Ovary (tissue), 9 donors: Measurements from ENCODE around the gene PRDM12. TPM values are rescaled to one million over a fixed set of nuclear protein-coding genes. Genes with fewer than 3 reads are reported as not detected.
A peak's percentile ranks its signal among the peaks of the same experiment; 100 is the strongest.

Experiments
- DNase-seq, 5 donors: peaks; one replicate each; pipeline ENCODE4 v3.0.0-alpha.2; 2019 to 2020
- H3K27ac ChIP-seq, 2 donors: fragments of 200-600 bp; one replicate each; pipeline versions ENCODE4 v1.5.1 to v1.8.0; 2019 to 2022
- H3K27me3 ChIP-seq: fragments of 200-600 bp; one replicate; pipeline ENCODE4 v1.8.0; 2022
- H3K36me3 ChIP-seq: fragments of 200-600 bp; sonication (generic); one replicate; pipeline ENCODE4 v1.5.1; 2019
- H3K4me1 ChIP-seq: one replicate; pipeline ENCODE4 v1.8.1; 2013; ENCODE audit warnings: mild to moderate bottlenecking, moderate library complexity; ENCODE audit not compliant: insufficient read depth
- H3K4me3 ChIP-seq: fragments of 200-600 bp; sonication (generic); one replicate; pipeline ENCODE4 v1.5.1; 2017
- H3K9me3 ChIP-seq, 2 donors: fragments of 200-600 bp in 1 of 2; sonication (generic) in 1 of 2; one replicate each; pipeline versions ENCODE4 v1.5.1 to v1.8.1; 2013 to 2019; ENCODE audit warnings: mild to moderate bottlenecking in 1 of 2, moderate library complexity in 1 of 2
- EP300 ChIP-seq: sonication (generic); formaldehyde crosslinking; IDR thresholded peaks from one replicate; pipeline ENCODE4 v1.6.1; 2017; ENCODE audit warnings: antibody characterized with exemption
- POLR2A ChIP-seq: fragments of 450-650 bp; IDR thresholded peaks from one replicate; pipeline ENCODE4 v1.6.1; 2017; ENCODE audit warnings: antibody characterized with exemption, mild to moderate bottlenecking, moderate library complexity
- WGBS, 3 donors: extraction: QIAGEN DNeasy Blood & Tissue Kit in 1 of 3; methylation state at CpG; one replicate each; pipeline versions ENCODE4 v1.1.5 to v1.1.7; 2013 to 2017; 5-methylcytosine and 5-hydroxymethylcytosine counted together
- intact Hi-C, 4 donors: fragments of 100-400 bp; cut with DNase I; formaldehyde crosslinking; loops; one replicate each; pipeline versions ENCODE4 v1.11.0 to v1.15.1; 2022 to 2023
- polyA plus RNA-seq, 2 donors: library from polyadenylated mRNA; stranded (reverse); fragments of 200-250 nt in 1 of 2; fragments of 350-450 nt in 1 of 2; fragmentation: Illumina TruSeq in 1 of 2; extraction: RNeasy Lipid Tissue Mini Kit (QIAGEN cat#74804) in 1 of 2; gene quantifications; one replicate each; pipeline ENCODE4 v1.2.3, GENCODE V29; 2013 to 2014
- total RNA-seq, 7 donors: library from RNA; depleted of rRNA in 2 of 7; stranded (reverse); fragments of >200 nt in 2 of 7; fragmentation: NEBNext Ultra II Directional in 3 of 7; extraction: Animal tissue kit (Norgen Biotek cat#: 25700) in 3 of 7; gene quantifications; one replicate each; pipeline versions ENCODE4 v1.1.0 to v1.2.4, GENCODE V29; 2016 to 2023
- TF ChIP-seq, protein P1 (sequence below), 3 donors: fragments of 450-650 bp in 2 of 3; fragments of 200-600 bp in 1 of 3; IDR thresholded peaks; one replicate each; pipeline versions ENCODE4 v1.5.1 to v1.8.0; 2016 to 2022; ENCODE audit warnings: antibody characterized with exemption in 3 of 3, mild to moderate bottlenecking in 1 of 3
- donor health status: DM: no; HTN: no; CAD: no; lungs with moderate emphysema.
- donor health status: DM: no; HTN: no; CAD: no.
- donor health status: Bipolar disorder and iron deficiency.
- donor health status: DM: yes; HTN: yes; CAD: no.
- donor health status: DM: no; HTN: no; CAD: no.
- donor health status: DM: yes; HTN: yes; CAD: no.

PRDM12 gene
- total and polyA plus RNA-seq, 9 donors = not detected

DNA sequence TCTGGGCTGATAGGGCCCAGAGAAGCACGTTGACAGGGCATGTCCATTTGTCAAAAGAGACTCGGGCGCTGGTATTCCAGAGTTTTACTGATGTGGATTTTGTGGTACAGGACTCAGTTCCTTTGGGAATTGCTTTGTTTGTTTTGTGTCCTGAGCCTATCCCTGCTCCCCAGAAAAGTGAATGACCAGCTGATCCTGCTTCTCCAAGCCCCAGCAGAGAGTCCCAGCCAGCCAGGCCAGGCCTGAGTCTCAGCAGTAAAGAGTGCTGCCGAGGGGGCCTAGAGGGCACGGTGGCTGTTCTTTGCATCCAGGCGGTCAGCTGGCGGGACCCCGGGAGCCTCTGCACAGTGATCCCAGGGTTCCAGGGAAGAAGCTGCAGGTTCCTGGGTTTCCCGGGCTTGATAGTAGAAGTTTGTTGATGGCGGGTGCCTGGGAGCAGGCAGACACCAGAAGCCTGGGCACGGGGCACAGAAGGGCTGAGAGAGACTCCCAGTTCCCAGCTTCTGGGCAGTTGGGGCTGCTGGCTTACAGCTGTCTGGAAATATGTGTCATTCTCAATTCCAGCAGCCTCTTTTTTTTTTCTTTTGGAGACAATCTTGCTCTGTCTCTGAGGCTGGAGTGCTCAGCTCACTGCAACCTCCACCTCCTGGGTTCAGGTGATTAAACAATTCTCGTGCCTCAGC, 8.7 kb downstream of the PRDM12 start:
- H3K4me3 ChIP-seq = no peak overlapping the region
- intact Hi-C loops = no loop called here
- no peak for TF ChIP-seq EP300
- H3K27ac ChIP-seq = no peak overlapping the region
- DNase-seq = no peak
- no peaks in the 10 kb centered on the region for H3K9me3 ChIP-seq
- no peaks in the 10 kb centered on the region for H3K4me1 ChIP-seq
- 77 to 90% (median 78%) methylated on average over 11 to 12 of the region's 12 CpGs for WGBS, 3 donors
- no peaks in the 10 kb centered on the region for H3K36me3 ChIP-seq
- H3K27me3 ChIP-seq = no peaks in the 10 kb centered on the region

DNA sequence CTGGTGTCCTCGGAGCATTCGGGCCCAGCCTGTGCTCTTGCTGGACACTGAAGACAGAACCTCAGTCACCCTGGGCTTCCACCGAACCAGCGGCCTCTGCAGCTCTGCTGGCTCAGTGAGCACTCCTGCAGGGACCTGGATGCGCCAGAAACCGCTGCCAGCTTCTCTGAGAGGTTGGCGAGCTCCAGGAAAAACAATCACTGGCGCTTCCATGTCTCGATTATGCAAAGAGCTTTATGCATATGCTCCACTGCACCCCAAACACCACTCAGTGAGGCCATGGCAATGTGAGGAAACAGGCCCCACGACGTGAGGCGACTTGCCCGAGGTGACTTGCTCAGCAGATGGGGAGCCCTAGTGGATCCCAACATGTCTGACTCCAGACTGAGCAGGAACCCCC, 11.0 kb downstream of the PRDM12 start:
- H3K4me1 ChIP-seq = no peaks in the 10 kb centered on the region
- H3K27ac ChIP-seq = no peak overlapping the region
- TF ChIP-seq, protein P1, sequence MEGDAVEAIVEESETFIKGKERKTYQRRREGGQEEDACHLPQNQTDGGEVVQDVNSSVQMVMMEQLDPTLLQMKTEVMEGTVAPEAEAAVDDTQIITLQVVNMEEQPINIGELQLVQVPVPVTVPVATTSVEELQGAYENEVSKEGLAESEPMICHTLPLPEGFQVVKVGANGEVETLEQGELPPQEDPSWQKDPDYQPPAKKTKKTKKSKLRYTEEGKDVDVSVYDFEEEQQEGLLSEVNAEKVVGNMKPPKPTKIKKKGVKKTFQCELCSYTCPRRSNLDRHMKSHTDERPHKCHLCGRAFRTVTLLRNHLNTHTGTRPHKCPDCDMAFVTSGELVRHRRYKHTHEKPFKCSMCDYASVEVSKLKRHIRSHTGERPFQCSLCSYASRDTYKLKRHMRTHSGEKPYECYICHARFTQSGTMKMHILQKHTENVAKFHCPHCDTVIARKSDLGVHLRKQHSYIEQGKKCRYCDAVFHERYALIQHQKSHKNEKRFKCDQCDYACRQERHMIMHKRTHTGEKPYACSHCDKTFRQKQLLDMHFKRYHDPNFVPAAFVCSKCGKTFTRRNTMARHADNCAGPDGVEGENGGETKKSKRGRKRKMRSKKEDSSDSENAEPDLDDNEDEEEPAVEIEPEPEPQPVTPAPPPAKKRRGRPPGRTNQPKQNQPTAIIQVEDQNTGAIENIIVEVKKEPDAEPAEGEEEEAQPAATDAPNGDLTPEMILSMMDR (IDR thresholded peaks at IDR 0.05) = no peak
- TF ChIP-seq POLR2A = no peak
- no peak for TF ChIP-seq EP300
- no peaks in the 10 kb centered on the region for H3K36me3 ChIP-seq
- DNase-seq = no peak
- H3K27me3 ChIP-seq = no peaks in the 10 kb centered on the region
- no peak overlapping the region for H3K4me3 ChIP-seq
- no peaks in the 10 kb centered on the region for H3K9me3 ChIP-seq
- intact Hi-C loops = loop anchor here in 1 of 4 donors (5.0 kb wide), 1 partner anchor 203 kb away; no protein-coding TSS in a partner anchor
- WGBS, 3 donors = 86 to 90% (median 88%) methylated on average over 13 of the region's 13 CpGs

DNA sequence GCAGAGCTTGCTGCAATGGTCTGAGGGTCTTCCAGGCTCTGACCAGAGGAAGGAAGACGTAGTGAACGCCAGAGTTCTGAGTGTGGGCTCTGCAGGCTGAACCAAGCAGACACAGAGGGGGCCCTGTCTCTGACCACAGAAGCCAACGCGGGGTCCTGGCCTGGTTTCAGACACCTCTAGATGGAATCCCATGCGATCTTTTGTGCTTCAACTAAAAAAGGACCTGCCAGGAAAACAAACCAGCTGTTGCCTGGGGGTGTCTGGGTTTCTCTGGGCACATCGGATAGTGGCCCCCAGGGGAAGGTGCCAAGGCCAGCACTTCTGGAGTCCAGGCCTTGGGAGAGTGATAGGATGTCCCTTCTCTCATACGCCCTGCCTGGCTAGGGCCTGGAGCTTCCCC, 12.9 kb downstream of the PRDM12 start:
- H3K27me3 ChIP-seq = no peaks in the 10 kb centered on the region
- no peak overlapping the region for H3K27ac ChIP-seq
- 70 to 84% (median 73%) methylated on average over 7 of the region's 7 CpGs for WGBS, 3 donors
- no peak overlapping the region for H3K4me3 ChIP-seq
- H3K36me3 ChIP-seq = no peaks in the 10 kb centered on the region
- H3K4me1 ChIP-seq = peaks cover 4% of the 10 kb centered on the region
- TF ChIP-seq, protein P1 (IDR thresholded peaks at IDR 0.05) = no peak
- TF ChIP-seq POLR2A = no peak
- no peak for TF ChIP-seq EP300
- DNase-seq = no peak
- intact Hi-C loops = loop anchor here in 1 of 4 donors (5.0 kb wide), 1 partner anchor 205 kb away; no protein-coding TSS in a partner anchor
- no peaks in the 10 kb centered on the region for H3K9me3 ChIP-seq

DNA sequence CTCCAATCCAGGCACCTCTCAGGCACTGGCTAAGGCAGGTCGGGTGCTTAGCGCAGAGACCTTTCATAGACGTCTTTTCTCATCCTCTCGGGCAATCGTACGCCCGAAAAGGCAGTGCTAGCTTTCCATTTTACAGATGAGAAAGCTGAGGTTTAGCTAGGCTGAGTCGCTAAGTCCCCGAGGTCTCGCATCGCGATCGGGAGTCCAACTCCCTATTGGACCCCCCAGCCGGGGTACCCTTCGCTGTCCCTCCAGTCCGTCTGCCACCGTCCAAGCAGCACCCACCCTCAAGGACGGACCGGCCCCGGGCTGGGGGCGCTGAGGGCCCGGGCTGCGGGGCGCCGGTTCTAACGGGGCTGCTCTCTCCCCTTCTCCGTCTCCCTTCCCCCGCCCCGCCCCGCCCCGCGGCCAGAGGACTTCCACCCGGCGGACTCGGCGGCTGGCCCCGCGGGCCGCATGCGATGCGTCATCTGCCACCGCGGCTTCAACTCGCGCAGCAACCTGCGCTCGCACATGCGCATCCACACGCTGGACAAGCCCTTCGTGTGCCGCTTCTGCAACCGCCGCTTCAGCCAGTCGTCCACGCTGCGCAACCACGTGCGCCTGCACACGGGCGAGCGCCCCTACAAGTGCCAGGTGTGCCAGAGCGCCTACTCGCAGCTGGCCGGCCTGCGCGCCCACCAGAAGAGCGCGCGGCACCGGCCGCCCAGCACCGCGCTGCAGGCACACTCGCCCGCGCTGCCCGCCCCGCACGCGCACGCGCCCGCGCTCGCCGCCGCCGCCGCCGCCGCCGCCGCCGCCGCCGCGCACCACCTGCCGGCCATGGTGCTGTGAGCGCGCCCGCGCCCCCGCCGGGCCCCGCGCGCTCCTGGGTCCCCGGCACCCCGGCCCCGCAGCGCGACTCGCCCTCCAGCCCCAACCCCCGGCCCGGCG, 16.7 kb downstream of the PRDM12 start:
- Histone ChIP-seq H3K27me3 (no peaks in the 10 kb centered on the region), H3K27ac (no peak overlapping the region), H3K9me3 (no peaks in the 10 kb centered on the region), H3K4me1 (peaks cover 4% of the 10 kb centered on the region), H3K4me3 (peak overlapping the region; percentile 49), H3K36me3 (no peaks in the 10 kb centered on the region)
- intact Hi-C loops = loop anchor here in 3 of 4 donors (5.0 to 10.0 kb wide), 3 partner anchors 219 to 576 kb away; no protein-coding TSS in a partner anchor
- WGBS, 3 donors = 1 to 7% (median 3%) methylated on average over 26 to 114 of the region's 116 CpGs
- TF ChIP-seq POLR2A (no peak), EP300 (no peak)
- TF ChIP-seq, protein P1 (IDR thresholded peaks at IDR 0.05) = no peak
- DNase-seq = peak; percentile 65 to 81 (median 75)
